ENCODE data around the gene ARHGAP11A. TPM values are rescaled to one million over a fixed set of nuclear protein-coding genes. Genes with fewer than 3 reads are reported as not detected.

The ARHGAP11A gene
- total and polyA plus RNA-seq, 2 experiments from 2014 or later = 13.0 to 13.2 TPM

DNA sequence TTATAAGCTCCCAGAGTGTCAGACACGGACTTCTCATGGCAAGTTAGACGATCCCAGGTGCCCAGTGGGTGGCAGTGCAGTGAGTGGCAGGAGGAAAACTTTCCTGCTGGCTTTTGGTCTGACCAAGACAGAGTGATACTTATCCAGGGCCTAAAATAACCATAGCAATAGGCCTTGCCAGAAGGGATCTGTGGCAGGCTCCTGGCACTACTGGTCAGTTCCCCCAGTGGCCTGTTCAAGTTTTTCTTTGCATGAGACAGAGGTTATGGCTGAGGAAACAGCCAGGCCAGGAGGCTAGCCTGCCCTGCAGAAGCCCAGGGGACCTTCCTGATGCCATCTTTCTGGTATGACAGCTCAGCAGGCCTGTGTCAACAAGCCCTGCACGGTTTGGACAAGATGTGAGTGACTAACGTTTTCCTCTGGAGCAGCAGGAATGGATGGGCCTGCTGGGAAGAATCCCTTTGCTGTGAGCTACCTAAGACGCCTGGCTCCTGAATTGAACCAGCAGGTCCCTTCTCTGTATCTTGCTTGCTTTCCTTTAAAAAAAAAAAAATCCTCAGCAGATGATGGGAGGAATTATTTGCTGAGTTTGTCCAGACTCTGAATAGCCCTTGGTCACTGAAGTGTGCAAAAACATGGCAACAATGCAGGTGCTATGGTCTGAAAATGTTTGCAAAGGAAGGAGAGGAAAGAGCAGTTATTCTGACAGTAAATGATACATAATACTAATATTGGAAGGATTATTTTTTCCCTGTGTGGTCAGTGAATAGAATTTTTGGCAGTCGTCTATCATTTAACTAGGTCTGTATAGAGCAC is 44.2 kb downstream of the ARHGAP11A start:
- Histone ChIP-seq H3K79me2 (ENCODE audit: insufficient read depth) (peaks cover 4% of the 10 kb centered on the region), H3K4me1 (ENCODE audit: insufficient read depth) (peaks cover 16% of the 10 kb centered on the region), H3K36me3 (ENCODE audit: low read depth) (no peaks in the 10 kb centered on the region), H3K4me2 (ENCODE audit: unreplicated experiment) (peak overlapping the region; percentile 15), H3K27me3 (replicated peaks; ENCODE audit: insufficient read depth) (no peaks in the 10 kb centered on the region), H2AFZ (0 out of 2 replicates have a peak overlapping the region, but pooled peaks have one; percentile 4), H3F3A (ENCODE audit: insufficient read depth) (peaks cover 13% of the 10 kb centered on the region), H4K20me1 (ENCODE audit: insufficient read depth) (no peaks in the 10 kb centered on the region), H3K4me3 (no peak overlapping the region), H3K27ac (peak overlapping the region; percentile 78), H3K9ac (peak overlapping the region; percentile 58), H3K9me2 (ENCODE audit: insufficient read depth) (no peaks in the 10 kb centered on the region), H3K9me3 (ENCODE audit: low read depth) (no peaks in the 10 kb centered on the region)
- in situ Hi-C loops (cut with MboI) = loop anchor here (25.0 kb wide), 1 partner anchor 178 kb away; no protein-coding TSS in a partner anchor
- WGBS, 2 experiments (ENCODE audit: low coverage in 1 of 2, low lambda C conversion rate in 2 of 2, missing lambda C conversion rate in 2 of 2) = 29 to 31% methylated on average over 6 of the region's 6 CpGs
- TF ChIP-seq EZH2 (IDR thresholded peaks at IDR 0.05; ENCODE audit: insufficient read depth, poor library complexity, severe bottlenecking) (no peak), EZH2phosphoT487 (IDR thresholded peaks at IDR 0.05; ENCODE audit: insufficient read depth, low read depth) (no peak)
- peak; percentile 95 for DNase-seq

DNA sequence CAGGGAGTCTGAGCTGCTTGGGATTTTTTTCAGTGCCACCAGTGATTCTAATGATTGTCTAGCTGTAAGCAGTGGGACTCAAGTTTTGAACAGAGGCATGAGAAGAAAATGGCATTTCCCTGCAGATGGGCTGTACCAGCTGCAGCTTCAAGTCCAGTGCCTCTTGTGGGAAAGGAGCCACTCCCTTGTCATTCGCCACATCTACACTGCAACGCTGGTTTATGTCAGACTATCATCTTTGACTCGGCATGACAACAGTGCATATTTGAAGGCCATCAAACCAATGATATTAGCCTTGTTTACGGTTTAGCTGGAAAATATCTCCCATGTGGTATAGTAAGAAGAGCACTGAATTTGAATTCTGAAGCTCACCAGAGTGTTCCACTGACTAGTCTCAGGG is 48.4 kb downstream of the ARHGAP11A start:
- no peaks in the 10 kb centered on the region for H3K9me3 ChIP-seq (ENCODE audit: low read depth)
- no peak overlapping the region for H3K4me3 ChIP-seq
- H3K27ac ChIP-seq = no peak overlapping the region
- no peaks in the 10 kb centered on the region for H3K9me2 ChIP-seq (ENCODE audit: insufficient read depth)
- in situ Hi-C loops (cut with MboI) = loop anchor here (25.0 kb wide), 1 partner anchor 174 kb away; no protein-coding TSS in a partner anchor
- H3K27me3 ChIP-seq (replicated peaks; ENCODE audit: insufficient read depth) = no peaks in the 10 kb centered on the region
- H3K4me1 ChIP-seq (ENCODE audit: insufficient read depth) = peaks cover 34% of the 10 kb centered on the region
- H3K79me2 ChIP-seq (ENCODE audit: insufficient read depth) = peaks cover 6% of the 10 kb centered on the region
- TF ChIP-seq EZH2phosphoT487 (IDR thresholded peaks at IDR 0.05; ENCODE audit: insufficient read depth, low read depth) (no peak), EZH2 (IDR thresholded peaks at IDR 0.05; ENCODE audit: insufficient read depth, poor library complexity, severe bottlenecking) (no peak)
- H3F3A ChIP-seq (ENCODE audit: insufficient read depth) = peaks cover 24% of the 10 kb centered on the region
- H2AFZ ChIP-seq = no peak overlapping the region
- H3K36me3 ChIP-seq (ENCODE audit: low read depth) = no peaks in the 10 kb centered on the region
- no peak for DNase-seq
- H4K20me1 ChIP-seq (ENCODE audit: insufficient read depth) = no peaks in the 10 kb centered on the region
- no peak overlapping the region for H3K4me2 ChIP-seq (ENCODE audit: unreplicated experiment)
- WGBS, 2 experiments (ENCODE audit: low coverage in 1 of 2, low lambda C conversion rate in 2 of 2, missing lambda C conversion rate in 2 of 2) = 90 to 92% methylated on average over 4 of the region's 4 CpGs
- no peak overlapping the region for H3K9ac ChIP-seq

DNA sequence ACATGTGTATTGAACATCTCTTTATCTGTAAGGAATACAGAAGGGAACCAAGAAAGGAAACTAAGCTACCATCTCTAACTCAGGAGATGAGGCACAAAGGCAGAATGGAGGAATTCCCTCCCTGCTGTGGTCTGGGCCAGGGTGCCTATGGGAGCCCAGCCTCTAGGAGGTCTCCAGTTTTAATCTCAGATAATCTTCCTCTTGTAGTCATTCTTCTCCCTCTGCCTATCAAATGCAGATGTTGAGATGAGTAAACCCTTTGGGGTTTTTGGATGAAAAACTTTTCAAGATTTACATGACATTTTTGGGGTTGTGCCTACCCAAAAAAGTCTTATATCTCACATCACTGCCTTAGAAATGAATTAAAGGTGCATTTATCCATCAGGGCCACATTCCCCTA is 49.5 kb downstream of the ARHGAP11A start:
- in situ Hi-C loops (cut with MboI) = loop anchor here (25.0 kb wide), 1 partner anchor 173 kb away; no protein-coding TSS in a partner anchor
- no peaks in the 10 kb centered on the region for H3K27me3 ChIP-seq (replicated peaks; ENCODE audit: insufficient read depth)
- peaks cover 9% of the 10 kb centered on the region for H3K79me2 ChIP-seq (ENCODE audit: insufficient read depth)
- no peaks in the 10 kb centered on the region for H4K20me1 ChIP-seq (ENCODE audit: insufficient read depth)
- H3K4me2 ChIP-seq (ENCODE audit: unreplicated experiment) = no peak overlapping the region
- no peaks in the 10 kb centered on the region for H3K9me2 ChIP-seq (ENCODE audit: insufficient read depth)
- peak; percentile 32 for DNase-seq
- H3K36me3 ChIP-seq (ENCODE audit: low read depth) = no peaks in the 10 kb centered on the region
- TF ChIP-seq EZH2phosphoT487 (IDR thresholded peaks at IDR 0.05; ENCODE audit: insufficient read depth, low read depth) (no peak), EZH2 (IDR thresholded peaks at IDR 0.05; ENCODE audit: insufficient read depth, poor library complexity, severe bottlenecking) (no peak)
- H3K27ac ChIP-seq = no peak overlapping the region; the same call in 1 of the 2 replicates
- H3K4me3 ChIP-seq = no peak overlapping the region
- peaks cover 37% of the 10 kb centered on the region for H3K4me1 ChIP-seq (ENCODE audit: insufficient read depth)
- H2AFZ ChIP-seq = no peak overlapping the region
- no peaks in the 10 kb centered on the region for H3K9me3 ChIP-seq (ENCODE audit: low read depth)
- H3F3A ChIP-seq (ENCODE audit: insufficient read depth) = peaks cover 29% of the 10 kb centered on the region
- H3K9ac ChIP-seq = no peak overlapping the region

DNA sequence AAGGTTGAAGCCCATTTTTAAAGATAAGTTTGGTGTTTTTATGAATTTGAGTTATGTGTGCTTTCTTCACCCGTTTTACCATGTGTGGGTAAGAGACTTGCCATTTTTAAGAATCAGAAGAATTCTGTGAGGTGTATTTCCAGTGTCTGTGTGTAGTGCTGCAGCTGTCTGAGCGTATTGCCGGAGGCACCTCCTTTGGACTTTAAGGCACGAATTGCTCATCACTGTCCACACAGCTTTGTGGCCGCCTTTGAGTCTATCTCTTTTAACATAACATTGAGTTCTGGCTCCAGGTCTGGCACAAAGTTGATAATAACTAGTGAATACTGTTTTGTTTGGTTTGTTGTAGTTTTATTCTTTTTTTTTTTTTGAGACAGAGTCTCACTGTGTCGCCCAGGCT is 52.0 kb downstream of the ARHGAP11A start:
- Histone ChIP-seq H3K4me1 (ENCODE audit: insufficient read depth) (peaks cover 57% of the 10 kb centered on the region), H3K9ac (no peak overlapping the region), H2AFZ (no peak overlapping the region), H4K20me1 (ENCODE audit: insufficient read depth) (no peaks in the 10 kb centered on the region), H3K79me2 (ENCODE audit: insufficient read depth) (peaks cover 9% of the 10 kb centered on the region), H3K9me3 (ENCODE audit: low read depth) (no peaks in the 10 kb centered on the region), H3K9me2 (ENCODE audit: insufficient read depth) (no peaks in the 10 kb centered on the region), H3K4me3 (no peak overlapping the region), H3K4me2 (ENCODE audit: unreplicated experiment) (no peak overlapping the region), H3K36me3 (ENCODE audit: low read depth) (no peaks in the 10 kb centered on the region), H3K27ac (no peak overlapping the region), H3K27me3 (replicated peaks; ENCODE audit: insufficient read depth) (no peaks in the 10 kb centered on the region), H3F3A (ENCODE audit: insufficient read depth) (peaks cover 41% of the 10 kb centered on the region)
- no peak for DNase-seq
- 92 to 94% methylated on average over 6 of the region's 6 CpGs for whole genome bisulfite sequencing, 2 experiments (ENCODE audit: low coverage in 1 of 2, low lambda C conversion rate in 2 of 2, missing lambda C conversion rate in 2 of 2)
- in situ Hi-C loops (cut with MboI) = loop anchor here (25.0 kb wide), 1 partner anchor 170 kb away; no protein-coding TSS in a partner anchor
- TF ChIP-seq EZH2 (IDR thresholded peaks at IDR 0.05; ENCODE audit: insufficient read depth, poor library complexity, severe bottlenecking) = no peak
- no peak for TF ChIP-seq EZH2phosphoT487 (IDR thresholded peaks at IDR 0.05; ENCODE audit: insufficient read depth, low read depth)

Measured in GM23248 (cell line).